Epithelial cell of proximal tubule (primary cell): ENCODE data around the gene KANSL2. TPM values are rescaled to one million over a fixed set of nuclear protein-coding genes. Genes with fewer than 3 reads are reported as not detected.
"Not testable (repeated sequence)": the region's sequence is repeated elsewhere in the genome, so short reads cannot be mapped to it uniquely, and the experiment has no call there.

ENCODE experiments used
- DNase-seq: peaks from one replicate; pipeline ENCODE4 v3.0.0-alpha.2; 2011; ENCODE audit warnings: low read depth
- H3K4me3 ChIP-seq: 2 replicates; pipeline ENCODE4 v1.5.1; 2011; ENCODE audit warnings: low read depth, mild to moderate bottlenecking, low read length
- CTCF ChIP-seq: conservative IDR thresholded peaks from 2 replicates; pipeline ENCODE4 v1.5.1; 2012; ENCODE audit warnings: low read depth, mild to moderate bottlenecking, low read length
- total RNA-seq: library from RNA; depleted of rRNA; stranded (reverse); fragments of >200 nt; gene quantifications from 2 replicates; pipeline ENCODE4 v1.2.3, GENCODE V29; 2015

Gene KANSL2
- total RNA-seq, 1 donor from 2014 or later: 69.0 TPM

DNA sequence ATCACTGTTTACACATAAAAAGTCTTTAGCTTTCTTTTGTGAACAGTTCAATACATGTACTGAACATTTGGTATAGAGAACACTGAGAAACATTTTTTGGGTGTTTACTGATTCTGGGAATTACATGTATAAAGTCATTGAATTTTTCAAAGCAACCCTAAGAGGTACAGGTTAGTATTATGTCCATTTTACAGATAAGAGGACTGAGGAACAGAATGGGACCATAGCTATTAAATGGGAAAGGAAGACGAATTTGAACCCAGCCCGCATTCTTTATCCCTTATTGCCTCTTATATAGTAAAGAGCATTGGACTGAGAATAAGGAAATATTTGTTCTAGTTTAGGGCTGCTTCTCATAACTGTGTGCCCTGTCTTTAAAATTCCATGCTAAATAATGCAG is 889 bp upstream of the KANSL2 start:
- no peak for DNase-seq
- peak overlapping the region; percentile 80 for H3K4me3 ChIP-seq
- TF ChIP-seq CTCF: no peak

DNA sequence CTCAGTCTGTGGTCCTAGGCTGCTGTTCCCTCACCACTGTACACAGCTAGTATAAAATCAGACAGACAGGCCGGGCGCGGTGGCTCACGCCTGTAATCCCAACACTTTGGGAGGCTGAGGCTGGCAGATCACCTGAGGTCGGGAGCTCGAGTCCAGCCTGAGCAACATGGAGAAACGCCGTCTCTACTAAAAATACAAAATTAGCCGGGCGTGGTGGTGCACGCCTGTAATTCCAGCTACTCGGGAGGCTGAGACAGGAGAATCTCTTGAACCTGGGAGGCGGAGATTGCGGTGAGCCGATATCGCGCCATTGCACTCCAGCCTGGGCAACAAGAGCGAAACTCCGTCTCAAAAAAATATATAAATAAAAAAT is 481 bp upstream of the KANSL2 start:
- not testable (repeated sequence) for DNase-seq
- peak overlapping the region; percentile 80 for H3K4me3 ChIP-seq

GRCh38 chr12:48681399-48681709 is 684 bp downstream of the KANSL2 start:
- DNase-seq: no peak
- peak overlapping the region; percentile 80 for H3K4me3 ChIP-seq
- TF ChIP-seq CTCF: no peak

- no peak for DNase-seq
- no peak for TF ChIP-seq CTCF
Measured at GRCh38 chr12:48680861-48681260, 1.2 kb downstream of the KANSL2 start.

DNA sequence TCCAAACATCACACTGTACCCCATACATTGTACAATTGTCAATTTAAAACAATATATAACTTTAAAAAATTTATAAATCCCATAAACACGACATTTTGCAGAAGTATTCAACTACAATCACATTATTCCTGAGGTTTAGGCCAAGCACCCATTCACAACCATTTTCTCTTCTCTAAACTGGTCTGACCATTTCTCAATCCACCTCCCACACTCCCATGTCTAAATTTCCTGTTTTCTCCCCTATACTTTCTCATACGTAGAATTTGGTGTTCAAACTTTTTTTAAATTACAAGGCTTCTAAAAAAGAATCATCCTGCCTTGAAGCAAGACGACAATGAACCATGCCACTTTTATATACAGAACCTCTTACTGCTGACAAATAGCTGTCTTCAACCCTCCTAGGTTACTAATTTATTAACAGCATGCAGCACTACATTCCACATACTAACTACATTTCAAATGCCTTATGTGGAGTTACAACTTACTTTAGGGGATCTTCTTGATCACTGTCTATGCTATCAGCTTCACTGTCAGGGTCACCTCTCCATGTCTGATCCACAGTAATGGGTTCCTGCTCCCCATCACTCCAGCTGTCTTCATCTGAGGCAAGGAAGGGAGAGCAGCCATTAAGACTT is 3.4 kb downstream of the KANSL2 start:
- TF ChIP-seq CTCF: no peak
- no peak for DNase-seq
- no peak overlapping the region for H3K4me3 ChIP-seq

More at GRCh38 chr12:48680861-48681260, 1.2 kb downstream of the KANSL2 start:
- peak overlapping the region; percentile 80 for H3K4me3 ChIP-seq

DNA sequence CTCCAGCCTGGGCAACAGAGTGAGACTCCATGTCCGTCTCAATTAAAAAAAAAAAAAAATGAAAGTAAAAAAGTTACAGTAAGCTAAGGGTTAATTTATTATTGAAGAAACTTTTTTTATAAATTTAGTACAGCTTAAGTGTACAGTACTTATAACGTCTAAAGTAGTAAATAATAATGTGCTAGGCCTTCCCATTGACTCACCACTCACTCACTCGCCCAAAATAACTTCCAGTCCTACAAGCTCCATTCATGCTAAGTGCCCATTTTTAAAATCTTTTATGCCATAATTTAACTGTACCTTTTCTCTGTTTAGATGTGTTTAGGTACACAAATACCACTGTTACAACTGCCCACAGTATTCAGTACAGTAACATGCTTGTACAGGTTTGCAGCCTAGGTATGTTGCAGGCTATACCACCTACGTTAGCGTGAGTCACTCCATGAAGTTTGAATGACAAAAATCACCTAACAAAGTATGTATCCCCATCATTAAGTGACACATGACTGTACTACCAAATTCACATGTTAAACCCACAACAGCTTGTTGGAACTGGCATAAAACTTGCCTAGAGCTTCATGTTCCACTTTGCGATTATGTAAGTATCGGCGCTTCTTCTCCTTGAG is 10.7 kb downstream of the KANSL2 start:
- TF ChIP-seq CTCF: no peak
- H3K4me3 ChIP-seq: no peak overlapping the region
- DNase-seq: no peak

DNA sequence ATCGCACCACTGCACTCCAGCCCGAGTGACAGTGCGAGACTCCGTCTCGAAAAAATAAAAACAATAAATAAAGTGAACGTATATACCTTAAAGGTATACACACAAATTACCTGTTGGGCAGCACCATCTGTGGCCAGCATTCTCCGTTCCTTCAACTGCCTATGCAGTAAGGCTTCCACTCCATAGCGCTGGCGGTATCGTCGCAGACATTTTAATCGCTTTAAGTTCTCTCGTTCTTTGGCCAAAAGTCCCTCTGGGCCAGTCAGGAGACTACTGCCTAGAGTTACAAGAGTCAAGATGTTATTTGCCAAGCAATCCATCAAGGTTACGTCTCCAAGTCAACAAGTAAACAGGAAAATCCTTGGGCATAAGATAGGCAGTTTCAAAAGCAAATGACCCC is 13.0 kb downstream of the KANSL2 start:
- TF ChIP-seq CTCF: no peak
- H3K4me3 ChIP-seq: no peak overlapping the region
- no peak for DNase-seq
